Pons (tissue), 1 donor: ENCODE results near the gene ANXA6.
A peak's percentile ranks its signal among the peaks of the same experiment; 100 is the strongest.
"Not testable (repeated sequence)": the region's sequence is repeated elsewhere in the genome, so short reads cannot be mapped to it uniquely, and the experiment has no call there.

Experiments used
- DNase-seq: peaks from one replicate; pipeline ENCODE4 v3.0.0-alpha.2; 2016; ENCODE audit warnings: low spot score

The ANXA6 gene

DNA sequence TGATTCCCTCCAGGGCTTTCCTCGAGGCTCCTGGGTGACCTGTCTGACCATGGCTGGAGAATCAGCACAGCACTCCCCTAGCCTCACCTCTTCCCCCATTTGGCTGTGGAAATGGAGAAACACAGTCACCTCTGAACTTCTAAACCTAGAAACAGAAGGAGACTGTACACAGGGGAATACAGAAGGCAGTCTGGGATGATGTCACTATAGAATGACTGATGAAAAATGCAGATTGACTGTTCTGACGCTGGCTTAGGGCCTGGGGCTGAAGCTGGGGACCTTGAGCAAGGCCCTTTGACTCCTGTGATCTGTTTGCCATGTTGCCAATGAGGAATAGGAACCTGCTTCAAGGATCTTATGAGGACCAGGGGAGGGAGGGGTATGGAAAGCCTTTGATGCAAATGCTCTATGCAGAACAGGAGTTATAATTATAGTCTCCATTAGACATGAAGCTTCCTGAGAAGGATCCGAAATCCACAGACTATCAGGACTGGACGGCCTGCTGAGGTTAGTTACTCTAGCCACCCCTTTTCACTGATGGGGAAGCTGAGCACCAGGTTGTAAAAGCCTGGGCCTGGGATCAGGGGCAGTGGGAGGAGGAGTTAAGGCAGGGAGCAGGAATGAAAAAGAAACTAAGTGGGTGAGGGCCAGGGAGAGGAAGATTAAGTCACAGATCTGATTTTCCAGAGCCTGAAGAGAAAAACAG lies 24.4 kb upstream of the ANXA6 start:
- DNase-seq, result no peak

GRCh38 chr5:151180291-151180690 lies 22.7 kb upstream of the ANXA6 start:
- no peak for DNase-seq

- DNase-seq, result no peak
Observed at GRCh38 chr5:151179489-151179840, 21.9 kb upstream of the ANXA6 start.

GRCh38 chr5:151178777-151179488 lies 21.4 kb upstream of the ANXA6 start:
- DNase-seq, result no peak

DNA sequence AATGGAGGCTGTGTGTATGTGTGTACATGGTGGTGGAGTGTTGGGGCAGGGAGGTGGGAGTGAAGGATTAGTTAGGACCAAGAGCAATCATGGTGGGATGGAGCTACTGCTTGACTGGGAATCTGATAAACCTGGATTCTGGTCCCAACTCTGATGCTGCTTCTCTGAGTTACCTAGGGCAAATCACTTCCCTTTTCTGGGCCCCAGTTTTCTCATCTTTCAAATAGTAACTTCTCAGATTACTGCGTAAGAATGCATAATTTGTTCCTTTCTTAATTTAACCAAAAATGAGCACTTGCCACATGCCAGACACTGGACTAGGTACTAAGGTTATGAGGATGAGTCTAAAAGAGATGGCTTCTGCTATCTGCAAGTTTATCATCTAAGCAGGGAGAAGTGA lies 20.8 kb upstream of the ANXA6 start:
- DNase-seq, result no peak

- not testable (repeated sequence) for DNase-seq
Observed at GRCh38 chr5:151176268-151176667, 18.7 kb upstream of the ANXA6 start.

GRCh38 chr5:151174612-151175101 lies 17.1 kb upstream of the ANXA6 start:
- no peak for DNase-seq

DNA sequence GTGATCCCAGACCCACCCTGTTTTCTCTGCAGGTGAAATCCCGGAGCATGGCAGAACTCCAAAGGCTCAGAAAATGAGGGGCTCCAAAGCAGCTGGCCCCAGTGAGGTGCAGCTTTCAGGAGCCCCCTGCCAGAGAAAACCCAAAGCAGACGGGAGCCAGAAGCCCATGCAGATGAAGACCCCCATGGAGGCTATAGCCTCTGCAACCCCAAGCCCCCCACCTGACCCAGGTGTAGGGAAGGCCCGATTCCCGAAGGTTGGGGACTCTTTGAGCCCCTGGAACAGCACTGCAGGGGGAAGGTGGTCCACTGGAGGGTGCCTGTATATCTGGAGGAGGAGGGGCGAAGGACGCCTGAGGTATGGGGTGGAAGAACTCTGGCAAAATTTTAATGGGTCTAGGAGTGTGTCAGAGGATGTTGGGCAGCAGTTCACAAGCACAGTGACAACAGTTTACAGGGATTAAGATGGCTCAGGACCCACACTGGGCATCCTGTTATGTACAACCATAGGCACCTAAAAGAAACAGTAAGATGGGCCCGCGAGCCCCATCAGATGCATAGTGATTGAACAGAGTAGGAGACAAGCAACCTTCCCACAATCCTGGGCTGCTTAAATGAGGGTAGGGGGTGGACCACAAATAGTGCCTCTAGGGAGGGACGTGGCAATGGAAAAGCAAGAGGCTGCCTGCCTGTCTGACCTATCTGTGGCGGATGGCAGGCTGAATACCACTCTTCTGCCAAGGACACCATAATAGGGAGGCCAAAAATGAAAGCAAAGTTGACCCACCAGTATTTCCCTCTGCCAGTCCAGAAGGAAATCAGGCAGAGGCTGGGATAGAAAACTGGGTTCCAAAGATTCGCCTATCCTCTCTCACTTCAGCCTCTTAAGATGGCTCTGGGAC lies 16.4 kb upstream of the ANXA6 start:
- DNase-seq, result no peak

DNA sequence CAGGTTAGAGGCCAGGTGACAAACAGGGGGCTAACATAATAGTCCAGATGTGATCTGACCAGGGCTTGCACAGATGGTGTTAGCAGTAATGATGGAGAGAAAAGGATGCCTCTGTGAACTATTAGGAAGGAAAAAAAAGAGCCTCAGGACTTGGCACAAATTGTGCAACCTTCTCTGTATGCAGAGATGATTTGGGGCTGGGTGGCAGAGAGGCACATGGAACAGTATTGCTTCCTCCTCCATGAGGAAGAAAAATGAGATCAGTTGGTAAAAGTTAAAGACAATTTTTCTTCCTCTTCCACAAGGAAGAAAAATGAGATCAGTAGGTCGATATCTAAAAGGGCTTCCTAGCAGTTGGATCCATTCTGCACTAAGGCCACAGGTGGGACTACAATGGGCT lies 13.9 kb upstream of the ANXA6 start:
- no peak for DNase-seq

GRCh38 chr5:151168602-151169344 lies 11.2 kb upstream of the ANXA6 start:
- no peak for DNase-seq

- no peak for DNase-seq
Observed at GRCh38 chr5:151167022-151167421, 9.4 kb upstream of the ANXA6 start.

GRCh38 chr5:151164687-151165392 lies 7.3 kb upstream of the ANXA6 start:
- DNase-seq, result peak; percentile 84

- no peak for DNase-seq
Observed at GRCh38 chr5:151162776-151163175, 5.2 kb upstream of the ANXA6 start.

GRCh38 chr5:151159649-151160373 lies 2.2 kb upstream of the ANXA6 start:
- DNase-seq, result no peak

- DNase-seq, result no peak
Observed at GRCh38 chr5:151158287-151158661, 695 bp upstream of the ANXA6 start.

GRCh38 chr5:151156507-151157420 lies 815 bp downstream of the ANXA6 start:
- no peak for DNase-seq

GRCh38 chr5:151155775-151156506 lies 1.6 kb downstream of the ANXA6 start:
- no peak for DNase-seq

GRCh38 chr5:151154931-151155774 lies 2.4 kb downstream of the ANXA6 start:
- no peak for DNase-seq
